HepG2 (cell line): Measurements from ENCODE around the gene S100A4. TPM values are rescaled to one million over a fixed set of nuclear protein-coding genes. Genes with fewer than 3 reads are reported as not detected.

Source experiments
- CC2D1A ChIP-seq: sonication (generic); formaldehyde crosslinking; IDR thresholded peaks from 2 replicates; pipeline ENCODE4 v1.8.1; 2023; ENCODE audit warnings: mild to moderate bottlenecking, missing genetic modification reagents
- CCDC6 ChIP-seq: sonication (generic); formaldehyde crosslinking; IDR thresholded peaks from 2 replicates; pipeline ENCODE4 v1.8.1; 2022; ENCODE audit warnings: mild to moderate bottlenecking, missing genetic modification reagents, moderate library complexity
- CHCHD3 ChIP-seq: sonication (generic); formaldehyde crosslinking; IDR thresholded peaks from 2 replicates; pipeline ENCODE4 v1.8.0; 2022; ENCODE audit warnings: mild to moderate bottlenecking, missing genetic modification reagents, moderate library complexity
- FOSL1 ChIP-seq: sonication (generic); formaldehyde crosslinking; IDR thresholded peaks from 2 replicates; pipeline ENCODE4 v1.9.0; 2021; ENCODE audit warnings: missing genetic modification reagents, borderline replicate concordance
- JUND ChIP-seq: sonication (generic); formaldehyde crosslinking; IDR thresholded peaks from 2 replicates; pipeline ENCODE4 v1.8.0; 2022; ENCODE audit warnings: mild to moderate bottlenecking, missing genetic modification reagents
- NFE2 ChIP-seq: sonication (generic); formaldehyde crosslinking; IDR thresholded peaks from 2 replicates; pipeline ENCODE4 v1.4.0; 2020; ENCODE audit warnings: missing genetic modification reagents
- NFE2L2 ChIP-seq: fragments of 150-350 bp; IDR thresholded peaks from 2 replicates; pipeline ENCODE4 v1.6.1; 2014; ENCODE audit warnings: low read length
- NFIB ChIP-seq: sonication (generic); formaldehyde crosslinking; IDR thresholded peaks from 2 replicates; pipeline ENCODE4 v1.9.0; 2021; ENCODE audit warnings: missing genetic modification reagents, mild to moderate bottlenecking, borderline replicate concordance
- RFX3 ChIP-seq: IDR thresholded peaks from 2 replicates; pipeline ENCODE4 v1.6.1; 2016; ENCODE audit warnings: missing biosample characterization, missing genetic modification reagents
- SMARCE1 ChIP-seq: fragments of 450-650 bp; IDR thresholded peaks from 2 replicates; pipeline ENCODE4 v1.6.1; 2017; ENCODE audit warnings: borderline replicate concordance
- STAG1 ChIP-seq: sonication (generic); formaldehyde crosslinking; IDR thresholded peaks from 2 replicates; pipeline ENCODE4 v1.4.0; 2020; ENCODE audit warnings: missing genetic modification reagents
- THYN1 ChIP-seq: sonication (generic); formaldehyde crosslinking; IDR thresholded peaks from 2 replicates; pipeline ENCODE4 v1.8.1; 2023; ENCODE audit warnings: low read depth, mild to moderate bottlenecking, moderate library complexity, missing genetic modification reagents, borderline replicate concordance
- ZBTB8A ChIP-seq: sonication (generic); formaldehyde crosslinking; IDR thresholded peaks from 2 replicates; pipeline ENCODE4 v1.4.0; 2020; ENCODE audit warnings: mild to moderate bottlenecking, low read depth, missing genetic modification reagents, borderline replicate concordance
- ZFP1 ChIP-seq: IDR thresholded peaks from 2 replicates; pipeline ENCODE4 v1.6.1; 2016
- ZNF274 ChIP-seq: sonication (generic); formaldehyde crosslinking; IDR thresholded peaks from 2 replicates; pipeline ENCODE4 v1.5.1; 2020; ENCODE audit warnings: mild to moderate bottlenecking, missing genetic modification reagents
- ZNF746 ChIP-seq: sonication (generic); formaldehyde crosslinking; IDR thresholded peaks from 2 replicates; pipeline ENCODE4 v1.8.0; 2022; ENCODE audit warnings: mild to moderate bottlenecking, missing genetic modification reagents
- ZNF776 ChIP-seq: sonication (generic); formaldehyde crosslinking; IDR thresholded peaks from 2 replicates; pipeline ENCODE4 v1.4.0; 2020; ENCODE audit warnings: mild to moderate bottlenecking, missing genetic modification reagents
- ZSCAN9 ChIP-seq: IDR thresholded peaks from 2 replicates; pipeline ENCODE4 v1.6.1; 2016; ENCODE audit warnings: borderline replicate concordance
- polyA plus RNA-seq, 8 experiments: library from polyadenylated mRNA; depleted of rRNA in 3 of 8; stranded (reverse) in 7 of 8; unstranded in 1 of 8; fragments of >200 nt; fragmentation: Illumina TruSeq in 4 of 8; extraction: Trizol in 4 of 8; gene quantifications; 2 replicates each; pipeline versions ENCODE4 v1.2.1 to v1.2.3, GENCODE V29; 2011 to 2016; ENCODE audit warnings: low read depth in 4 of 8, missing spikeins in 1 of 8, mixed read lengths in 1 of 8; ENCODE audit not compliant: insufficient read depth in 1 of 8
- total RNA-seq, 5 experiments: library from RNA; depleted of rRNA; stranded (reverse); fragments of >200 nt; fragmentation: Illumina TruSeq; extraction: Trizol; gene quantifications; 2 replicates each; pipeline ENCODE4 v1.2.3, GENCODE V29; 2016; ENCODE audit warnings: low read depth in 1 of 5
- TF ChIP-seq, protein P1 (sequence below): sonication (generic); formaldehyde crosslinking; IDR thresholded peaks from 2 replicates; pipeline ENCODE4 v1.9.0; 2021; ENCODE audit warnings: missing genetic modification reagents, borderline replicate concordance
- TF ChIP-seq, protein P2 (sequence below): sonication (generic); formaldehyde crosslinking; IDR thresholded peaks from 2 replicates; pipeline ENCODE4 v1.4.0; 2020; ENCODE audit warnings: mild to moderate bottlenecking, missing genetic modification reagents
- TF ChIP-seq, protein P3 (sequence below): sonication (generic); formaldehyde crosslinking; IDR thresholded peaks from 2 replicates; pipeline ENCODE4 v1.8.0; 2022; ENCODE audit warnings: mild to moderate bottlenecking, missing genetic modification reagents, moderate library complexity
- TF ChIP-seq, protein P4 (sequence below): sonication (generic); formaldehyde crosslinking; IDR thresholded peaks from 2 replicates; pipeline ENCODE4 v1.4.0; 2020; ENCODE audit warnings: missing genetic modification reagents

Gene S100A4
- total and polyA plus RNA-seq, 2 of the 13 experiments (the other 11 are each of a cell fraction or from before 2014, with no cell fraction given) = 12.9 to 20.2 TPM

GRCh38 chr1:153568367-153569099 is 22.9 kb upstream of the S100A4 start (continued):
- TF ChIP-seq RFX3 (CRISPR knock-in tag) (no peak), THYN1 (CRISPR knock-in tag) (no peak), ZNF776 (CRISPR knock-in tag) (no peak), CHCHD3 (CRISPR knock-in tag) (no peak), FOSL1 (no peak), JUND (CRISPR knock-in tag) (no peak), CCDC6 (CRISPR knock-in tag) (no peak), NFE2L2 (no peak), ZBTB8A (CRISPR knock-in tag) (no peak), CC2D1A (CRISPR knock-in tag) (no peak), ZFP1 (CRISPR knock-in tag) (0 out of 2 replicates have a peak, but pooled peaks have one; percentile 35), ZSCAN9 (CRISPR knock-in tag) (no peak), SMARCE1 (no peak), ZNF746 (CRISPR knock-in tag) (no peak), STAG1 (CRISPR knock-in tag) (peak; percentile 96), ZNF274 (CRISPR knock-in tag) (no peak), NFE2 (no peak), NFIB (CRISPR knock-in tag) (no peak)
- TF ChIP-seq, protein P1, sequence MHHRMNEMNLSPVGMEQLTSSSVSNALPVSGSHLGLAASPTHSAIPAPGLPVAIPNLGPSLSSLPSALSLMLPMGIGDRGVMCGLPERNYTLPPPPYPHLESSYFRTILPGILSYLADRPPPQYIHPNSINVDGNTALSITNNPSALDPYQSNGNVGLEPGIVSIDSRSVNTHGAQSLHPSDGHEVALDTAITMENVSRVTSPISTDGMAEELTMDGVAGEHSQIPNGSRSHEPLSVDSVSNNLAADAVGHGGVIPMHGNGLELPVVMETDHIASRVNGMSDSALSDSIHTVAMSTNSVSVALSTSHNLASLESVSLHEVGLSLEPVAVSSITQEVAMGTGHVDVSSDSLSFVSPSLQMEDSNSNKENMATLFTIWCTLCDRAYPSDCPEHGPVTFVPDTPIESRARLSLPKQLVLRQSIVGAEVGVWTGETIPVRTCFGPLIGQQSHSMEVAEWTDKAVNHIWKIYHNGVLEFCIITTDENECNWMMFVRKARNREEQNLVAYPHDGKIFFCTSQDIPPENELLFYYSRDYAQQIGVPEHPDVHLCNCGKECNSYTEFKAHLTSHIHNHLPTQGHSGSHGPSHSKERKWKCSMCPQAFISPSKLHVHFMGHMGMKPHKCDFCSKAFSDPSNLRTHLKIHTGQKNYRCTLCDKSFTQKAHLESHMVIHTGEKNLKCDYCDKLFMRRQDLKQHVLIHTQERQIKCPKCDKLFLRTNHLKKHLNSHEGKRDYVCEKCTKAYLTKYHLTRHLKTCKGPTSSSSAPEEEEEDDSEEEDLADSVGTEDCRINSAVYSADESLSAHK (CRISPR knock-in tag) = no peak
- TF ChIP-seq, protein P2, sequence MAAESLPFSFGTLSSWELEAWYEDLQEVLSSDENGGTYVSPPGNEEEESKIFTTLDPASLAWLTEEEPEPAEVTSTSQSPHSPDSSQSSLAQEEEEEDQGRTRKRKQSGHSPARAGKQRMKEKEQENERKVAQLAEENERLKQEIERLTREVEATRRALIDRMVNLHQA (CRISPR knock-in tag) = no peak
- TF ChIP-seq, protein P3, sequence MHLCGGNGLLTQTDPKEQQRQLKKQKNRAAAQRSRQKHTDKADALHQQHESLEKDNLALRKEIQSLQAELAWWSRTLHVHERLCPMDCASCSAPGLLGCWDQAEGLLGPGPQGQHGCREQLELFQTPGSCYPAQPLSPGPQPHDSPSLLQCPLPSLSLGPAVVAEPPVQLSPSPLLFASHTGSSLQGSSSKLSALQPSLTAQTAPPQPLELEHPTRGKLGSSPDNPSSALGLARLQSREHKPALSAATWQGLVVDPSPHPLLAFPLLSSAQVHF (CRISPR knock-in tag) = no peak
- TF ChIP-seq, protein P4, sequence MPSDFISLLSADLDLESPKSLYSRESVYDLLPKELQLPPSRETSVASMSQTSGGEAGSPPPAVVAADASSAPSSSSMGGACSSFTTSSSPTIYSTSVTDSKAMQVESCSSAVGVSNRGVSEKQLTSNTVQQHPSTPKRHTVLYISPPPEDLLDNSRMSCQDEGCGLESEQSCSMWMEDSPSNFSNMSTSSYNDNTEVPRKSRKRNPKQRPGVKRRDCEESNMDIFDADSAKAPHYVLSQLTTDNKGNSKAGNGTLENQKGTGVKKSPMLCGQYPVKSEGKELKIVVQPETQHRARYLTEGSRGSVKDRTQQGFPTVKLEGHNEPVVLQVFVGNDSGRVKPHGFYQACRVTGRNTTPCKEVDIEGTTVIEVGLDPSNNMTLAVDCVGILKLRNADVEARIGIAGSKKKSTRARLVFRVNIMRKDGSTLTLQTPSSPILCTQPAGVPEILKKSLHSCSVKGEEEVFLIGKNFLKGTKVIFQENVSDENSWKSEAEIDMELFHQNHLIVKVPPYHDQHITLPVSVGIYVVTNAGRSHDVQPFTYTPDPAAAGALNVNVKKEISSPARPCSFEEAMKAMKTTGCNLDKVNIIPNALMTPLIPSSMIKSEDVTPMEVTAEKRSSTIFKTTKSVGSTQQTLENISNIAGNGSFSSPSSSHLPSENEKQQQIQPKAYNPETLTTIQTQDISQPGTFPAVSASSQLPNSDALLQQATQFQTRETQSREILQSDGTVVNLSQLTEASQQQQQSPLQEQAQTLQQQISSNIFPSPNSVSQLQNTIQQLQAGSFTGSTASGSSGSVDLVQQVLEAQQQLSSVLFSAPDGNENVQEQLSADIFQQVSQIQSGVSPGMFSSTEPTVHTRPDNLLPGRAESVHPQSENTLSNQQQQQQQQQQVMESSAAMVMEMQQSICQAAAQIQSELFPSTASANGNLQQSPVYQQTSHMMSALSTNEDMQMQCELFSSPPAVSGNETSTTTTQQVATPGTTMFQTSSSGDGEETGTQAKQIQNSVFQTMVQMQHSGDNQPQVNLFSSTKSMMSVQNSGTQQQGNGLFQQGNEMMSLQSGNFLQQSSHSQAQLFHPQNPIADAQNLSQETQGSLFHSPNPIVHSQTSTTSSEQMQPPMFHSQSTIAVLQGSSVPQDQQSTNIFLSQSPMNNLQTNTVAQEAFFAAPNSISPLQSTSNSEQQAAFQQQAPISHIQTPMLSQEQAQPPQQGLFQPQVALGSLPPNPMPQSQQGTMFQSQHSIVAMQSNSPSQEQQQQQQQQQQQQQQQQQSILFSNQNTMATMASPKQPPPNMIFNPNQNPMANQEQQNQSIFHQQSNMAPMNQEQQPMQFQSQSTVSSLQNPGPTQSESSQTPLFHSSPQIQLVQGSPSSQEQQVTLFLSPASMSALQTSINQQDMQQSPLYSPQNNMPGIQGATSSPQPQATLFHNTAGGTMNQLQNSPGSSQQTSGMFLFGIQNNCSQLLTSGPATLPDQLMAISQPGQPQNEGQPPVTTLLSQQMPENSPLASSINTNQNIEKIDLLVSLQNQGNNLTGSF (CRISPR knock-in tag) = 0 out of 2 replicates have a peak, but pooled peaks have one; percentile 47
